ENCODE data around the gene CD207.

DNA sequence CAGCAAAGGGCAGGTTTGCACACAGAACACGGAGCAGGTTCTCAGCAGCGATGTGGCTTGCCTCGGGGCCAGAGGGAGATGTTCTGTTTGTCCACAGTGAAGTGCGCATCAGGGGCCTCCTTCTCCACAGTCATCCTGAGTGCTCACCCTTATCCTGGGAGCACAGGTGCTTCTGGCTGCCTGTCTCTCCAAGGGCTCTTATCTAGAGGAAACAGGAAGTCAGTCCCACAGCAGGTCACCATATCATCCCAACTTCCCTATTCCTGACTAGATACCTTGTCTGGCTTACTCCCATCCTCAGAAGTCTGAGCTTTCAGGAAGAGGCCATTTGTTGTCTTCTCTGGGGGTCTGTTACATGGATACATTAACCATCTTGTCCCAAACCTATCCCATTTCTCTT is at the start of gene CD207:
- TF ChIP-seq CTCF (IDR thresholded peaks at IDR 0.05) (no peak), POLR2A (IDR thresholded peaks at IDR 0.05) (no peak), POLR2AphosphoS5 (IDR thresholded peaks at IDR 0.05) (no peak)

Measured in breast epithelium (tissue), 3 donors.